Trophoblast cell (in vitro differentiated cells and primary cell): Measurements from ENCODE around the gene AVPI1.

Source experiments
- DNase-seq, 2 donors: peaks; one replicate each; pipeline ENCODE4 v3.0.0-alpha.2; 2016
- H2AFZ ChIP-seq: 2 replicates; pipeline ENCODE4 v1.6.1; 2013; ENCODE audit warnings: low read length, moderate library complexity, mild to moderate bottlenecking; ENCODE audit not compliant: insufficient read depth, poor library complexity
- H2AK5ac ChIP-seq: 2 replicates; pipeline ENCODE4 v1.6.1; 2013; ENCODE audit warnings: mild to moderate bottlenecking, low read length
- H2BK120ac ChIP-seq: 2 replicates; pipeline ENCODE4 v1.6.1; 2013; ENCODE audit warnings: low read length, mild to moderate bottlenecking, moderate library complexity; ENCODE audit not compliant: insufficient read depth, poor library complexity
- H2BK12ac ChIP-seq: 2 replicates; pipeline ENCODE4 v1.6.1; 2013; ENCODE audit warnings: mild to moderate bottlenecking, low read length, moderate library complexity
- H2BK5ac ChIP-seq: 2 replicates; pipeline ENCODE4 v1.6.1; 2013; ENCODE audit warnings: low read length, low read depth, moderate library complexity, mild to moderate bottlenecking; ENCODE audit not compliant: poor library complexity
- H3K14ac ChIP-seq: 2 replicates; pipeline ENCODE4 v1.6.1; 2013; ENCODE audit warnings: mild to moderate bottlenecking, low read length
- H3K18ac ChIP-seq: 2 replicates; pipeline ENCODE4 v1.6.1; 2013; ENCODE audit warnings: mild to moderate bottlenecking, low read length
- H3K23ac ChIP-seq: 2 replicates; pipeline ENCODE4 v1.6.1; 2013; ENCODE audit warnings: low read length
- H3K27ac ChIP-seq: 2 replicates; pipeline ENCODE4 v1.5.1; 2013; ENCODE audit warnings: low read depth, mild to moderate bottlenecking, inconsistent platforms, low read length, moderate library complexity
- H3K27me3 ChIP-seq: 2 replicates; pipeline ENCODE4 v1.6.1; 2013; ENCODE audit warnings: inconsistent platforms, mild to moderate bottlenecking, low read length, moderate library complexity; ENCODE audit not compliant: insufficient read depth
- H3K36me3 ChIP-seq, 2 experiments: 1 replicate in 1 of 2; 2 replicates in 1 of 2; pipeline ENCODE4 v1.6.1; 2013; ENCODE audit warnings: low read length in 2 of 2, mild to moderate bottlenecking in 2 of 2, moderate library complexity in 1 of 2; ENCODE audit not compliant: insufficient read depth in 2 of 2, control insufficient read depth in 1 of 2
- H3K4ac ChIP-seq: 2 replicates; pipeline ENCODE4 v1.6.1; 2013; ENCODE audit warnings: low read depth, mild to moderate bottlenecking, low read length, moderate library complexity
- H3K4me1 ChIP-seq, 2 experiments: 1 replicate in 1 of 2; 2 replicates in 1 of 2; pipeline ENCODE4 v1.6.1; 2013; ENCODE audit warnings: low read length in 2 of 2, mild to moderate bottlenecking in 2 of 2, moderate library complexity in 1 of 2; ENCODE audit not compliant: insufficient read depth in 2 of 2, control insufficient read depth in 1 of 2
- H3K4me2 ChIP-seq: 2 replicates; pipeline ENCODE4 v1.6.1; 2013; ENCODE audit warnings: inconsistent platforms, mild to moderate bottlenecking, low read length, moderate library complexity
- H3K4me3 ChIP-seq: 2 replicates; pipeline ENCODE4 v1.5.1; 2013; ENCODE audit warnings: mild to moderate bottlenecking, low read depth, low read length, inconsistent platforms
- H3K79me1 ChIP-seq: one replicate; pipeline ENCODE4 v1.6.1; 2013; ENCODE audit warnings: low read length
- H3K79me2 ChIP-seq: 2 replicates; pipeline ENCODE4 v1.6.1; 2013; ENCODE audit warnings: low read length, mild to moderate bottlenecking; ENCODE audit not compliant: control insufficient read depth, insufficient read depth, poor library complexity
- H3K9ac ChIP-seq: 2 replicates; pipeline ENCODE4 v1.6.1; 2013; ENCODE audit warnings: mild to moderate bottlenecking, low read length
- H3K9me3 ChIP-seq: 2 replicates; pipeline ENCODE4 v1.6.1; 2013; ENCODE audit warnings: low read depth, mild to moderate bottlenecking, control low read depth, inconsistent platforms, low read length; ENCODE audit not compliant: insufficient read depth
- H4K12ac ChIP-seq: 2 replicates; pipeline ENCODE4 v1.6.1; 2013; ENCODE audit warnings: low read depth, mild to moderate bottlenecking, low read length, moderate library complexity
- H4K8ac ChIP-seq: 2 replicates; pipeline ENCODE4 v1.6.1; 2013; ENCODE audit warnings: low read depth, mild to moderate bottlenecking, low read length, moderate library complexity
- H4K91ac ChIP-seq: one replicate; pipeline ENCODE4 v1.6.1; 2013; ENCODE audit warnings: low read depth, mild to moderate bottlenecking, low read length, moderate library complexity
- WGBS: extraction: QIAGEN DNeasy Blood & Tissue Kit; methylation state at CpG from one replicate; pipeline ENCODE4 v1.1.7; 2013; ENCODE audit warnings: missing lambda C conversion rate; ENCODE audit not compliant: insufficient read length, insufficient coverage; ENCODE audit errors: extremely low coverage; 5-methylcytosine and 5-hydroxymethylcytosine counted together

Gene AVPI1

GRCh38 chr10:97628228-97628627 is 58.8 kb downstream of the AVPI1 start:
- Histone ChIP-seq H3K79me1 (peaks cover 1% of the 10 kb centered on the region), H3K9ac (no peak overlapping the region), H3K36me3 (no peaks in the 10 kb centered on the region), H3K79me2 (peaks cover 2% of the 10 kb centered on the region), H2AK5ac (no peak overlapping the region), H3K14ac (no peak overlapping the region), H3K9me3 (no peaks in the 10 kb centered on the region), H2AFZ (no peak overlapping the region), H3K4me3 (no peak overlapping the region), H2BK120ac (no peak overlapping the region), H3K4me1 (peaks cover 3% of the 10 kb centered on the region in 2 experiments), H2BK5ac (no peak overlapping the region), H3K27me3 (no peaks in the 10 kb centered on the region), H4K8ac (no peak overlapping the region), H3K4ac (no peak overlapping the region), H2BK12ac (no peak overlapping the region), H3K27ac (no peak overlapping the region), H3K23ac (no peak overlapping the region), H3K18ac (no peak overlapping the region), H4K12ac (no peak overlapping the region), H3K4me2 (no peak overlapping the region), H4K91ac (no peak overlapping the region)
- WGBS: no CpG with 5 or more reads among the region's 3 CpGs
- DNase-seq: no peak

- Histone ChIP-seq H3K14ac (no peak overlapping the region), H4K91ac (no peak overlapping the region), H3K4me3 (no peak overlapping the region), H3K79me2 (no peaks in the 10 kb centered on the region), H2BK120ac (no peak overlapping the region), H3K36me3 (no peaks in the 10 kb centered on the region), H3K27me3 (no peaks in the 10 kb centered on the region), H3K4me2 (no peak overlapping the region), H3K18ac (no peak overlapping the region), H2BK5ac (no peak overlapping the region), H3K23ac (no peak overlapping the region), H2BK12ac (no peak overlapping the region), H2AFZ (no peak overlapping the region), H3K27ac (no peak overlapping the region), H4K8ac (no peak overlapping the region), H3K4ac (no peak overlapping the region), H3K9ac (no peak overlapping the region), H3K4me1 (peaks cover under 1 to 1% of the 10 kb centered on the region in 2 experiments), H3K79me1 (no peaks in the 10 kb centered on the region), H2AK5ac (no peak overlapping the region), H3K9me3 (no peaks in the 10 kb centered on the region), H4K12ac (no peak overlapping the region)
- WGBS: no CpG with 5 or more reads among the region's 4 CpGs
- no peak for DNase-seq
Measured at GRCh38 chr10:97627731-97628130, 59.3 kb downstream of the AVPI1 start.
